Heart left ventricle (tissue), 16 donors: ENCODE results near the gene COA1. TPM values are rescaled to one million over a fixed set of nuclear protein-coding genes. Genes with fewer than 3 reads are reported as not detected.
A peak's percentile ranks its signal among the peaks of the same experiment; 100 is the strongest.

Source experiments
- ATAC-seq, 4 donors: fragments of 200-7000 bp; cut with Tn5 transposase; one replicate each; pipeline ENCODE4 v1.9.1; 2020 to 2022; ENCODE audit warnings: moderate library complexity in 4 of 4, mild to moderate bottlenecking in 3 of 4, moderate number of reproducible peaks in 1 of 4
- DNase-seq, 5 donors: peaks; one replicate each; pipeline ENCODE4 v3.0.0-alpha.2; 2020
- H3K27ac ChIP-seq, 12 donors: fragments of 200-600 bp; sonication (generic) in 4 of 12; one replicate each; pipeline versions ENCODE4 v1.5.0 to v1.8.0; 2016 to 2022; ENCODE audit warnings: mild to moderate bottlenecking in 2 of 12
- H3K27me3 ChIP-seq, 9 donors: fragments of 200-600 bp; sonication (generic) in 2 of 9; one replicate each; pipeline versions ENCODE4 v1.5.1 to v1.8.0; 2016 to 2022; ENCODE audit warnings: mild to moderate bottlenecking in 3 of 9
- H3K36me3 ChIP-seq, 9 donors: fragments of 200-600 bp; sonication (generic) in 2 of 9; one replicate each; pipeline versions ENCODE4 v1.5.0 to v1.8.0; 2018 to 2022; ENCODE audit warnings: mild to moderate bottlenecking in 2 of 9
- H3K4me1 ChIP-seq, 12 donors: fragments of 200-600 bp; sonication (generic) in 4 of 12; one replicate each; pipeline versions ENCODE4 v1.5.0 to v1.8.0; 2016 to 2022; ENCODE audit warnings: mild to moderate bottlenecking in 3 of 12
- H3K4me3 ChIP-seq, 12 donors: fragments of 200-600 bp; sonication (generic) in 4 of 12; one replicate each; pipeline versions ENCODE4 v1.5.0 to v1.8.0; 2017 to 2022; ENCODE audit warnings: mild to moderate bottlenecking in 9 of 12, moderate library complexity in 4 of 12
- H3K9me3 ChIP-seq, 12 donors: fragments of 200-600 bp; sonication (generic) in 4 of 12; one replicate each; pipeline versions ENCODE4 v1.5.0 to v1.8.0; 2016 to 2022; ENCODE audit warnings: mild to moderate bottlenecking in 1 of 12
- POLR2A ChIP-seq, 2 donors: fragments of 450-650 bp; IDR thresholded peaks; one replicate each; pipeline ENCODE4 v1.6.1; 2017; ENCODE audit warnings: antibody characterized with exemption in 2 of 2, mild to moderate bottlenecking in 2 of 2, moderate library complexity in 2 of 2
- WGBS, 4 donors: extraction: QIAGEN DNeasy Blood & Tissue Kit in 2 of 4; methylation state at CpG; one replicate each; pipeline versions ENCODE4 v1.1.5 to v1.1.7; 2013 to 2018; 5-methylcytosine and 5-hydroxymethylcytosine counted together
- intact Hi-C, 10 donors: fragments of 100-400 bp; cut with DNase I; formaldehyde crosslinking; loops; one replicate each; pipeline versions ENCODE4 v1.11.1 to v1.14.2; 2022
- polyA plus RNA-seq, 2 donors: library from polyadenylated mRNA; stranded (reverse); fragments of 200-250 nt; gene quantifications; one replicate each; pipeline ENCODE4 v1.2.3, GENCODE V29; 2013
- total RNA-seq, 9 donors: library from RNA; depleted of rRNA in 2 of 9; stranded (reverse); fragments of >200 nt in 2 of 9; fragmentation: NEBNext Ultra II Directional in 3 of 9; extraction: Animal tissue kit (Norgen Biotek cat#: 25700) in 3 of 9; gene quantifications; one replicate each; pipeline versions ENCODE4 v1.1.0 to v1.2.4, GENCODE V29; 2016 to 2023
- TF ChIP-seq, protein P1 (sequence below), 12 donors: fragments of 200-600 bp; sonication (generic) in 4 of 12; IDR thresholded peaks; one replicate each; pipeline versions ENCODE4 v1.5.0 to v1.8.0; 2018 to 2022; ENCODE audit warnings: antibody characterized with exemption in 12 of 12, mild to moderate bottlenecking in 5 of 12
- donor health status: ischemic (EF 13 %, LVEDD 7.1; RV severe dilation, severe dysfunction).
- donor health status: healthy with polysubstance abuse.
- donor health status: DM: no; HTN: yes; CAD: no.
- donor health status: DM: no; HTN: no; CAD: no.
- donor health status: ischemic (EF 25% LVEDD 6.9; RV normal size, moderate dysfunction).
- donor health status: ischemic (EF 25% LVEDD 5.7; RV mildly dilated, moderate dysfunction).
- donor health status: healthy.
- donor health status: DM: yes; HTN: yes; CAD: no.
- donor health status: ischemic (EF 35%, LVEDD 5.7; RV mildly dilated, moderate dysfunction).
- donor health status: nonischemic (EF 11% LVEDD 7.7; RV severe dilation, severe dysfunction).
- donor health status: DM: yes; HTN: yes; CAD: no.
- donor health status: PGD.
- donor health status: ischemic (EF 29% LVEDD 5.4; RV normal size, mild dysfunction).
- donor health status: nonischemic (EF 23%, LVEDD 6.1; RV moderate dilation, normal function).

COA1 gene
- total and polyA plus RNA-seq, 11 donors: 57.5 to 81.2 (median 68.6) TPM

DNA sequence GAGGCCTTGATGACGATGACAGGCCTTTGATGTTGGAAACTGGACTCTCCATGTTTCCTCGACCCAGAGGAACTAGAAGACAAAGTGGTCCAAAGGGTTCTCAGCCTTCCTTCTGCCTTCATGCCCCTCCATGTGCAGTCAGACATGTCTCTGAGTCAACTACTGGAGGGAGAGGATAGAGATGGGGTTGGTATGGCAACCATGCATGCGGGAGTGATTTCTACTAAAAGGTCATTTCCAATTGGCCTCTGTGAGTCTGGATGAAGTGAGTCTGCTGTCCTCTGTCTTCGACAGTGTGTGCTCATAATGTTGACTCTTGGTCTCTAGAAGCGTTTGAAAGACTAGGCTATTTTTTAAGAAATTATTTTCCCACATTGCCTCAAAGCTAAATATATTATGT, 117.2 kb downstream of the COA1 start:
- intact Hi-C loops: no loop called here
- Histone ChIP-seq H3K4me3 (no peak overlapping the region), H3K27me3 (no peaks in the 10 kb centered on the region), H3K9me3 (no peaks in the 10 kb centered on the region), H3K4me1 (peaks cover 0 to 33% (median 12%) of the 10 kb centered on the region in 12 donors), H3K27ac (peak overlapping the region in 6 of 12 donors; percentile 11 to 62 (median 30)), H3K36me3 (peaks cover 0 to 66% (median 20%) of the 10 kb centered on the region in 9 donors)
- ATAC-seq (peak in 1 of 4 donors; percentile 28), DNase-seq (no peak)
- 80 to 86% (median 83%) methylated on average over 5 of the region's 5 CpGs for WGBS, 4 donors
- TF ChIP-seq POLR2A (IDR thresholded peaks at IDR 0.05): no peak
- TF ChIP-seq, protein P1, sequence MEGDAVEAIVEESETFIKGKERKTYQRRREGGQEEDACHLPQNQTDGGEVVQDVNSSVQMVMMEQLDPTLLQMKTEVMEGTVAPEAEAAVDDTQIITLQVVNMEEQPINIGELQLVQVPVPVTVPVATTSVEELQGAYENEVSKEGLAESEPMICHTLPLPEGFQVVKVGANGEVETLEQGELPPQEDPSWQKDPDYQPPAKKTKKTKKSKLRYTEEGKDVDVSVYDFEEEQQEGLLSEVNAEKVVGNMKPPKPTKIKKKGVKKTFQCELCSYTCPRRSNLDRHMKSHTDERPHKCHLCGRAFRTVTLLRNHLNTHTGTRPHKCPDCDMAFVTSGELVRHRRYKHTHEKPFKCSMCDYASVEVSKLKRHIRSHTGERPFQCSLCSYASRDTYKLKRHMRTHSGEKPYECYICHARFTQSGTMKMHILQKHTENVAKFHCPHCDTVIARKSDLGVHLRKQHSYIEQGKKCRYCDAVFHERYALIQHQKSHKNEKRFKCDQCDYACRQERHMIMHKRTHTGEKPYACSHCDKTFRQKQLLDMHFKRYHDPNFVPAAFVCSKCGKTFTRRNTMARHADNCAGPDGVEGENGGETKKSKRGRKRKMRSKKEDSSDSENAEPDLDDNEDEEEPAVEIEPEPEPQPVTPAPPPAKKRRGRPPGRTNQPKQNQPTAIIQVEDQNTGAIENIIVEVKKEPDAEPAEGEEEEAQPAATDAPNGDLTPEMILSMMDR (IDR thresholded peaks at IDR 0.05): no peak

DNA sequence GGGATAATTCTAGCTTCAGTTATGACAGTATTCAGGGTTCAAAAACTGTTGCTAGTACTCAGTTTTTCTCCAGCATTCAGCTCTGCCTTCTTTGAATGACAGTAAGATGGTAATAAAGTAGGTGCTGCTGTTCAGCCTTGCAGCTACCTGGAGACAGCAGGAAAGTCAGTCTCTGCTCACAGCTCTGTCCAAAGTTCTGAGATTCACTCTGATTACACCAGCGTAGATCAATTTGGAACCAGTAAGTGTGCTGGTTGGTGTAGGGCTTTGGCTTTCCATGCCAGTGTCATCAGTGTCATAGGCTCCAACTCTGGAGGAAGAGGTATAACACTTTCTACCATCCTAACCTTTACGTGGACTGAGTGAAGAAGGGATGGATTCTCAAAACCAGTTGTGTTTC, 120.2 kb downstream of the COA1 start:
- WGBS, 4 donors: 95 to 100% (median 97%) methylated on average over 2 of the region's 2 CpGs
- TF ChIP-seq, protein P1 (IDR thresholded peaks at IDR 0.05): no peak
- TF ChIP-seq POLR2A (IDR thresholded peaks at IDR 0.05): no peak
- H3K27me3 ChIP-seq: no peaks in the 10 kb centered on the region
- no peak for ATAC-seq
- H3K27ac ChIP-seq: no peak overlapping the region
- peaks cover 0 to 39% (median 12%) of the 10 kb centered on the region in 12 donors for H3K4me1 ChIP-seq
- intact Hi-C loops: no loop called here
- H3K36me3 ChIP-seq: peaks cover 0 to 51% (median 16%) of the 10 kb centered on the region in 9 donors
- H3K9me3 ChIP-seq: no peaks in the 10 kb centered on the region
- no peak overlapping the region for H3K4me3 ChIP-seq
- no peak for DNase-seq

DNA sequence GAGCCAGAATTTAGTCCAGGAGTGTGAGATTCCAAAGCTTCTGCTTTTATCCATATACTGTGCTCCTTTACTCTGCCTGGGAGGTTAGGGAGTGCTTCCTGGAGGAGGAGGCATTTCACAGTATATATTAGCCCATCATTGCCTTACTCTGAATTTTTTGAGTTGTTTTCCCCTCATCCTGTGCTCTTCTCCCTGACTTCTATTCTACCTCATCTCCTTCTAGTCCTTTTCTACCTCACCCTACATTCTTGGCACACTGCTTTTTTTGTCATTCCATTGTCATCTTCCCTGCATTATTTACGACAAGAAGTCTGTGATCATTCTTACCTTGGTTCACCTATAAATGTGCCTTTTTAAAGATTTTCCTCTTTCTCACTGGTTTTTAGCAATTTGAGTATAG, 125.1 kb downstream of the COA1 start:
- TF ChIP-seq, protein P1 (IDR thresholded peaks at IDR 0.05): no peak
- no peak for TF ChIP-seq POLR2A (IDR thresholded peaks at IDR 0.05)
- Histone ChIP-seq H3K36me3 (peaks cover 0 to 36% (median 26%) of the 10 kb centered on the region in 9 donors), H3K4me1 (peaks cover 0 to 20% (median 0%) of the 10 kb centered on the region in 12 donors), H3K27me3 (no peaks in the 10 kb centered on the region), H3K9me3 (no peaks in the 10 kb centered on the region), H3K27ac (no peak overlapping the region), H3K4me3 (no peak overlapping the region)
- ATAC-seq: no peak
- intact Hi-C loops: loop anchor here in 1 of 10 donors (5.0 kb wide), 1 partner anchor 38 kb away; no protein-coding TSS in a partner anchor
- no peak for DNase-seq
- 94 to 98% (median 96%) methylated on average over 1 of the region's 1 CpG for WGBS, 4 donors

DNA sequence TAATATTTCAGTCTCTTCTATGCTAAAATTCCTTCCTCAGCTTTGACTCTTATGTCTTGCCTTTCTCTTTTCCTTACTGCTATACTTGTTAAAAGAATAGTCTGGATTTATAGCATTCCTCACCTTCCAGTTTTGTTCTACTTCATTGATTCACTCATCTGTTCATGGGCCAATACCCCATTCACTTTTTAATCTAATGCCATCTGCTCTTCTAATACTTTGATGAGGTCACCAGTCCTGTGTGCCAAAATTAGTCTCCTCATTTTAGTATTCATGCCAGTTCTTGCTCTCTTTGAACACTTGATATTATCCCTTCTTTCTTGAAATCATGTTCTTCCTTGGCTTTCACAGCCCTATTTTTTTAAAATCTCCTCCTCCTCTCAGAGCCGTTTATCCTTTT, 127.1 kb downstream of the COA1 start:
- no peaks in the 10 kb centered on the region for H3K9me3 ChIP-seq
- peaks cover 0 to 42% (median 31%) of the 10 kb centered on the region in 9 donors for H3K36me3 ChIP-seq
- no peak overlapping the region for H3K27ac ChIP-seq
- TF ChIP-seq, protein P1 (IDR thresholded peaks at IDR 0.05): no peak
- no peak for TF ChIP-seq POLR2A (IDR thresholded peaks at IDR 0.05)
- no peak overlapping the region for H3K4me3 ChIP-seq
- ATAC-seq (no peak), DNase-seq (no peak)
- WGBS, 4 donors: 73 to 88% (median 75%) methylated on average over 1 of the region's 1 CpG
- H3K27me3 ChIP-seq: no peaks in the 10 kb centered on the region
- H3K4me1 ChIP-seq: peaks cover 0 to 20% (median 0%) of the 10 kb centered on the region in 12 donors
- intact Hi-C loops: loop anchor here in 1 of 10 donors (5.0 kb wide), 1 partner anchor 40 kb away; no protein-coding TSS in a partner anchor
